NCI-H2227 (cell line): ENCODE measurements around the gene TOGARAM2.
"Not testable (repeated sequence)": the region's sequence is repeated elsewhere in the genome, so short reads cannot be mapped to it uniquely, and the experiment has no call there.

Experiments
- DNase-seq: peaks from one replicate; lab custom pipeline; 2025; ENCODE audit not compliant: unreplicated experiment; lab: John Stamatoyannopoulos, UW

Gene TOGARAM2

GRCh38 chr2:29071032-29071975 is 90.2 kb downstream of the TOGARAM2 start:
- DNase-seq = no peak

DNA sequence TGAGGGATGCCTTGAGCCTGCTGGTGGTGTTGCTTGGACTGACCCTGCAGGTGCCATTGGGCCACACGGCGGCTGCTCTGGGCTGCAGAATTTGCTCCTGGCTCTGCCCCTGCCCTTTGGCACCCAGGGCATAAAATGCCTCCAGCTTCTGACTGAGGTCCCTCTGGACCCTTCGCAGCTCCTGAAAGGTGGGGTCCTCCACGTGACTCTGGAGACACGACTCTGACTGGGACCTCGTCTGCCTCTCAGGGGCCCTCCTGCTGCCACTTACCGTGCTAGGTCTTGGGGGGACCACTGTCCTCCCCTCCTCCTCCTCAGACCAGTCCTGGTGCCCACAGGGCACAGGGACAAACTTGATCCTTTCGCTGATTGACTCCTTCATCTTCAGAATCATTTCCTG is 91.2 kb downstream of the TOGARAM2 start:
- DNase-seq = no peak

- DNase-seq = no peak
Observed at GRCh38 chr2:29072971-29073725, 92.0 kb downstream of the TOGARAM2 start.

DNA sequence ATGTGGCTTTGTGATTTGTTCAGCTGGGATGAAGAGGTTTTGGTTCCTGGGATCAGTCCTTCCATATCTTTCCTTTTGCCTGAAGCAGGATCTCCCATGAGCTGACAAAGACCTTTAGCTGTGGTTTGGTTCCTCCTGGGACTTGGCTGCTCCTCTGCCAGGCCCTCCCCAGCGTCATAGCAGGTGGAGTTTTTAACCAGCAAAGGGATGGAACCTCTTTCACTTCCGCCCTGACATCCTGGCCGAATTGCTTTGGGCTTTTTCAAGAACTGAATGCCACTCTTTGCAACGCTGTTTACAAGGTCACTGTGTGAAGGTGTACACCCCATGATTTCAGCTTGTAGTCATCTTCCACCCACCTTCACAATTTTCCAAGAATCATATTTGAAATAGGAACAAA is 92.8 kb downstream of the TOGARAM2 start:
- DNase-seq = no peak

DNA sequence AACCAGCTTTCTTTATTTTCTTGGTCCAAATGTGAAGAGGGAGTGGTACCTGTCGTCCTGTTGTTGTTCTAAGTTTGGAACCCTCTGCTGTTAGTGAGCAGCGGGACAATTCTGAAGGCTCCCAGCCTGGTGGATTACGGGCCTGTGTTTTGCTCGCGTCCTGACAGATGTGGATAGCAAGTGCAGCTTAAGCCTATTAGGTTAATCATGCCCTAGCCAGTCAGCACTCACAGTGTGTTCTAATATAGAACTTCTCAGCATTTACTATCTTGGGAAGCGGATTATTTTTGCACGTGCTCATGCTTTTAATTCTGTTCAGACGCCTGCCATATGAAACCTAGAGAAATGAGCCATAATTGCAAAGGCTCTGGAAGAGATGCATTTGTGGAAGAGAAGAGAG is 93.3 kb downstream of the TOGARAM2 start, which contains the start of gene PCARE:
Gene PCARE (minus strand): TSS at position 113 of the 400 bp plus-strand sequence. CDS start 262 bp downstream, outside the sequence.
- DNase-seq = peak; percentile 81

DNA sequence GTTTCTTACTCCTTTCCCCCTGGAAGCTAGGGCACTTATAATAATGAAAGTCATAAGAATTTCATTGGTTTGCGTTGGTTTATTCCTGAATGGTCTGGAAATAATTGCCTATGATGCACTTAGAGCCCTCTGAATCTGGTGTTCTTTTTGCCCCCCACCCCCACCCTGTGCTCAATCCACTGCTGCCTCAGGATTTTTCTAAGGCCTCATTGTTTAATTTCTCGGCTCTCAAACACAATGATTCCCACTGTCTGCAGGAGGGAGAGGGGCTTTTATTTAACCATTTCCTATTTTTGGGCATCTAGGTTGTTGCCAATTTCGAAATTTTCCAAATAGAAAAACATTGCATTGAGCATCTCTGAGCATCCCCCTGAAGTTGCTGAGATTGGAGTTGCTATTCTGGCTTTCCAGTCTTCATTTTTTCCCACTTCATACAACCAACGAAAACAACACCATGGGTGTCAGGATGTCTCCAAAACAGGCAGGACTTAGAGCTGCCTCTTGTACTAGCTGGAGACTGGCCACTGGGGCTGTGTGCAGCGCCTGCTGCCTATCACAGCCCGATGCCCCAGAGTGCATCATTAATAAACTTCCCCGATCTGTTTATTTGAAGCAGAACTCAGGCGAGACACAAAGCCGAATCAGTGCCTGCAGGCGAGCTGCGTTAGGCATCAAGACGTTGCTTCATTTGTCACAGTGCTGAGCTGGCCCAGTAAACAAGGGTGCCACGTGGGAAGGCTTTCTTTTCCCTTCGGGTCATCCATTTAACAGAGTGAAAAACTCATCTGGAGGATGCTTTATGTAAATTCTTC is 95.0 kb downstream of the TOGARAM2 start:
- peak; percentile 63 for DNase-seq

GRCh38 chr2:29079887-29080286 is 98.8 kb downstream of the TOGARAM2 start:
- no peak for DNase-seq

DNA sequence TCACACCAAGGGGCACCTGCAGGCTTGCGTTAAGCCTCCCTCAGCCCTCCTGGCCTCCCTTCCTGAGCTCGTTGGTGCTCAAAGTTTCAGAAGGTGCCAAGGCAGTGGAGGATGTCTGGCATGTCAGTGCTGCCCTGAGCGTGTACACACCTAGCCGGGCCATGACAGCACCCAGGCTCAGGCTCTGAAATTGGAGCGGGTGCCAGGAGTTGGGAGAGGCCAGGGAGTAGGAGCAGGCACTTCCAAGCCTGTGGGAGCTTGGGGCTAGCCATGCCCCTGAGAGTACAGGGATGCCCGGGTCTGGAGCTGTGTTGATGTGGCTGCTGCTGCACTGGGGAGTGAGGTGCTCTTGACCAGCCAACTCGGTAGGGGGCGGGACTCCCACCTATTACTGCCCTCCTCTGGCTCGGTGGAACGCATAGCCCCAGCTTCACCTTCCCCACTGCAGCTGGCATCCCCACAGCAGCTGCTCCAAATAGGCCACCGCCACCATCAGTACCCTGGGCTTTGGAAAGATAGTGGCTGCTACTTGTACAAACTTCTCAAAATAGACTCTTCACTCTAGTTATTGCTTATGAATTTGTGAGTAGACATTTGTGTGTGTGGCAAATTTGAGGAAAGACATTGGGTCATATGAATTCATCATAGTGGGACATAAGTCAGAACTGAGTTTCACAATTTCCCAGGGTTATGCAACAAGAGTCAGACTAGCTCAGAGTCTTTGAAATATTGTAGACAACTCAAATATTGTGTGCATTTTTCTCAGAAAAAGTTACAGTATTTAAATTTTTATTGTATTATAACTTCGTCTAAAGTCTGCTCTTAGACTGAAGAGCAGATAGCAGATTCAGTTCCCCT is 100.0 kb downstream of the TOGARAM2 start:
- no peak for DNase-seq

DNA sequence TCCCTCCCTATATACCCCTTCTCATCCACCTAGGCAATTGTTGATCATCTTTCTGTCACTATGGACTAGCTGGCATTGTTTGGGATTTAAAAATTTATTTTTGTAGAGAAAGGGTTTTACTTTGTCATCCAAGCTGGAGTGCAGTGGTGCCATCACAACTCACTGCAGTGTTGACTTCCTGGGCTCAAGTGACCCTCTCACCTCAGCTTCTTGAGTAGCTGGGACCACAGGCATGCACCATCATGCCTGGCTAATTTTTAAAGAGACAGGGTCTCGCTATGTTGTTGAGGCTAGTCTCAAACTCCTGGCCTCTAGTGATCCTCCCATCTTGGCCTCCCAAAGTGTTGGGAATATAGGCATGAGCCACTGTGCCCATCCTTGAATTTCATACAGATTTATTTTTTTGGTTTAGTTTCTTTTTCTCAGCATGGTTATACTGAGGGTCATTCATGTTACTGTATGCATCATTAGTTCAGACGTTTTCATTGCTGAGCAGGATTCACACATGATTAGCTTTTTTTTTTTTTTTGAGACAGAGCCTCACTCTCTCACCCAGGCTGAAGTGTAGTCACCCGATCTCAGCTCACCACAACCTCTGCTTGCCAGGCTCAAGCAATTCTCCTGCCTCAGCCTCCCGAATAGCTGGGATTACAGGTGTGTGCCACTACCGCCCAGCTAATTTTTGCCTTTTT is 101.9 kb downstream of the TOGARAM2 start:
- no peak for DNase-seq

DNA sequence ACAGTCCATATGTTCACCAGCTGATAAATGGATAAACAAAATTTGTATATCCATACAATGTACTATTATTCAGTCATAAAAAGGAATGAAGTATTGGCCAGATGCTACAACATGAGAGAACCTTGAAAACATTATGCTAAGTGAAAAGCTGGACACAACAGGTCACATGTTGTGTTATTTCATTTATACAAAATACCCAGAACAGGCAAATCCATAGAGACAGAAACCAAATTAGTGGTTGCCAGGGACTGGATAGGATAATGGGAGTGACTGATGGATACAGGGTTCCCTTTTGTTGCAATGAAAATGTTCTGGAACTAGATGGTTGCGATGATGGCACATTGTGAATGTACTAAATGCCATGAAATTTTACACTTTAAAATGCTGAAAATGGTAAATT is 103.5 kb downstream of the TOGARAM2 start:
- no peak for DNase-seq

DNA sequence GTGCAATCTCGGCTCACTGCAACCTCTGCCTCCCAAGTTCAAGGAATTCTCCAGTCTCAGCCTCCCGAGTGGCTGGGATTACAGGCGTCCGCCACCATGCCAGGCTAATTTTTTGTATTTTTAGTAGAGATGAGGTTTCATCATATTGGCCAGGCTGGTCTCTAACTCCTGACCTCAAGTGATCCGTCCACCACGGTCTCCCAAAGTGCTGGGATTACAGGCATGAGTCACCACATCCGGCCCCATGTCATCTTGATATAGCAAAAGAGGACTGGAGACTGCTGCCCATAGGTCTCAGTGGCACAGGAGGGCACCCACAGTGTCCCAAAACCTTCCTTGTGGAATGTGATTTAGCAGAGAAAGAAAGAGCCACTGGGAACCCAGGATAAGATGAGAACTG is 109.2 kb downstream of the TOGARAM2 start:
- not testable (repeated sequence) for DNase-seq

DNA sequence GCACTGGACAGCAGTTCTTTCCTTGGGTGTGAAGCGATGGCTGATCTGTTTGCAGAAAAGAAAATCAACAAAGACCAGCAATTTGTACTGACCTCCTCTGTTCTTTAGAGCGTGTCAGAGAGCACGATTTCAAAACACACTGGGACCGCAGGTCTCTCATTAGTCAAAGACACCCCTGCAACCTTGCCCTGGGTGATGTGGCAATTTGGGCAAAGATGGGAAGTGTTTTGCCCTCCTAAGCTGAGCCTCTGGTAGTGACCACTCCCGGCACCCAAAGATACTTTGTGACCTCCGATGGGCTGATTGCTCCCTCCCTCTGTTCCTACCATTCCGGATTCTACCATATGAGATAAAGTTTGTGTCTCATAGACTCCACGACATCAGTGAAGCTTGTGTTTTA is 115.9 kb downstream of the TOGARAM2 start:
- no peak for DNase-seq

DNA sequence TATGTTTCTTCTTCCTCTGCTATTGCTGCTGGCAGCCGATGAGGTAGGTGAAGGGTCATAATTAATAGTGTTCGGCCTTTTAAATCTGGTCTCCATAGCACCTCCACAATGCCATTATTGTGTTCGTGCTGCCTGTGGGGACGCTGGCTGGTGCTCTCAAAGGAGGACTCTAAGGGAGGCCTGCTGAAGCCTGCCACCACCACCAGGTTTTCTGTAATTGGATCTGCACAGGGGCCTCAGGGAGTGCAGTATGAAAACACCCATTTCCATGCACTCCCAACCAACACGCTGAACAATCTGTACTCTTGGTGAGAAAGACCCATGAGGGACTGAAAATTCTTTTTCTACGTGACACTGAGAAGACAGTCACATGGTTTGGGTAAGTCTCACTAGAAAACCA is 116.5 kb downstream of the TOGARAM2 start:
- no peak for DNase-seq

- no peak for DNase-seq
Observed at GRCh38 chr2:29100564-29100963, 119.5 kb downstream of the TOGARAM2 start.
